Psoas muscle (tissue), 8 donors: ENCODE measurements around the gene ALDH3A1. TPM values are rescaled to one million over a fixed set of nuclear protein-coding genes. Genes with fewer than 3 reads are reported as not detected.
A peak's percentile ranks its signal among the peaks of the same experiment; 100 is the strongest.

Source experiments
- ATAC-seq, 4 donors: fragments of 200-7000 bp; cut with Tn5 transposase; one replicate each; pipeline ENCODE4 v1.9.1; 2020; ENCODE audit warnings: moderate library complexity in 3 of 4, mild to moderate bottlenecking in 2 of 4
- DNase-seq, 2 donors: peaks; one replicate each; pipeline ENCODE4 v3.0.0-alpha.2; 2020
- H3K27ac ChIP-seq: fragments of 200-600 bp; one replicate; pipeline ENCODE4 v1.8.0; 2022
- H3K27me3 ChIP-seq, 3 donors: fragments of 200-600 bp in 1 of 3; one replicate each; pipeline versions ENCODE4 v1.6.1 to v1.8.0; 2013 to 2022; ENCODE audit warnings: low read length in 2 of 3, mild to moderate bottlenecking in 2 of 3, moderate library complexity in 1 of 3; ENCODE audit not compliant: insufficient read depth in 3 of 3
- H3K36me3 ChIP-seq, 2 donors: fragments of 200-600 bp in 1 of 2; one replicate each; pipeline versions ENCODE4 v1.6.1 to v1.8.0; 2013 to 2022; ENCODE audit warnings: low read depth in 1 of 2, mild to moderate bottlenecking in 1 of 2, moderate library complexity in 1 of 2; ENCODE audit not compliant: insufficient read depth in 1 of 2
- H3K4me1 ChIP-seq: fragments of 200-600 bp; one replicate; pipeline ENCODE4 v1.8.0; 2022
- H3K4me3 ChIP-seq: fragments of 200-600 bp; one replicate; pipeline ENCODE4 v1.8.0; 2022; ENCODE audit warnings: mild to moderate bottlenecking
- H3K9me3 ChIP-seq: fragments of 200-600 bp; one replicate; pipeline ENCODE4 v1.8.0; 2022
- WGBS, 3 donors: extraction: QIAGEN DNeasy Blood & Tissue Kit; methylation state at CpG; one replicate each; pipeline versions ENCODE4 v1.1.6 to v1.1.7; 2013; 5-methylcytosine and 5-hydroxymethylcytosine counted together
- intact Hi-C, 2 donors: fragments of 100-400 bp; cut with DNase I; formaldehyde crosslinking; loops; one replicate each; pipeline versions ENCODE4 v1.11.0 to v1.14.2; 2022
- polyA plus RNA-seq, 3 donors: library from polyadenylated mRNA; stranded (reverse); fragments of 200-250 nt; gene quantifications; one replicate each; pipeline ENCODE4 v1.2.3, GENCODE V29; 2013
- total RNA-seq, 4 donors: library from RNA; stranded (reverse); fragmentation: NEBNext Ultra II Directional in 2 of 4; extraction: Animal tissue kit (Norgen Biotek cat#: 25700) in 2 of 4; gene quantifications; one replicate each; pipeline versions ENCODE4 v1.2.1 to v1.2.4, GENCODE V29; 2021 to 2023
- TF ChIP-seq, protein P1 (sequence below): fragments of 200-600 bp; IDR thresholded peaks from one replicate; pipeline ENCODE4 v1.8.0; 2022; ENCODE audit warnings: antibody characterized with exemption
- donor health status: healthy with polysubstance abuse.
- donor health status: DM: no; HTN: no; CAD: no; lungs with moderate emphysema.
- donor health status: Bipolar disorder and iron deficiency.
- donor health status: healthy.
- donor health status: DM: yes; HTN: yes; CAD: no.
- donor health status: DM: no; HTN: no; CAD: no.
- donor health status: DM: no; HTN: no; CAD: no.
- donor health status: DM: yes; HTN: yes; CAD: no.

ALDH3A1 gene
- total and polyA plus RNA-seq, 7 donors: 0.05 to 6.5 (median 0.18) TPM; not detected in 1

DNA sequence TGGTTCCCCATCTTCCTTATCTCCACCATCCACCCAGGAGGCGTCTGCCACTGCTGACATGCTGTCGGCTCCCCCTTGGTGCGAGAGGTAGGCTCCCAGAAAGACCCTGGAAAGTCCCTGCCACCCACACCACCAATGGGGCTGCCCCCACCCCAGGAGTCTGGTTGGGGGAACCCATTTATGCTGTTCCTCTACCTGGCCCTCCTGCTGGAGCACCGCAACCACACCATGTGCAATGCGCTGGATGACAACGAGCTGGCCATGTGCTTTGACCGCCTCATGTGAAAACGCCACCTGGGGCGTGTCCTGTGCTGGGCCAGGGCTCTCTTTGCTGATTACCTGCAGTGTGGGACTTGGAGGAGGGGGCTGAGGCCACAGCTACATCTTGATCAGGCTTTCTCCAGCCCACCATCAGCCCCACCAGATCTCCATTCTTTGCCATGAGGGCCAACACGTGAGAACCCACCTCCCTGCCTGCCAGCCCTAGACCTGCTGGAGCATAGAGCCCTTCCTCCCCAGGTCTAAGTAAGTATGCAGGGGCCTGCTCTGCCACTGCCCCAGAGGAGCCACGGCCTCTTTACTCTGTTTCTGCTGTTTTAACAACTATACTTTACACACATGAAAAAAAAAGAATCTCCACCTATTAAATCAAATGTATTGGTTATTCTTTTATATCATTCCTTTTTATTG is 7.9 kb upstream of the ALDH3A1 start:
- no peak overlapping the region for H3K4me3 ChIP-seq
- 89 to 96% (median 94%) methylated on average over 11 of the region's 11 CpGs for WGBS, 3 donors
- no peaks in the 10 kb centered on the region for H3K27me3 ChIP-seq
- no peaks in the 10 kb centered on the region for H3K9me3 ChIP-seq
- H3K36me3 ChIP-seq: no peaks in the 10 kb centered on the region
- TF ChIP-seq, protein P1, sequence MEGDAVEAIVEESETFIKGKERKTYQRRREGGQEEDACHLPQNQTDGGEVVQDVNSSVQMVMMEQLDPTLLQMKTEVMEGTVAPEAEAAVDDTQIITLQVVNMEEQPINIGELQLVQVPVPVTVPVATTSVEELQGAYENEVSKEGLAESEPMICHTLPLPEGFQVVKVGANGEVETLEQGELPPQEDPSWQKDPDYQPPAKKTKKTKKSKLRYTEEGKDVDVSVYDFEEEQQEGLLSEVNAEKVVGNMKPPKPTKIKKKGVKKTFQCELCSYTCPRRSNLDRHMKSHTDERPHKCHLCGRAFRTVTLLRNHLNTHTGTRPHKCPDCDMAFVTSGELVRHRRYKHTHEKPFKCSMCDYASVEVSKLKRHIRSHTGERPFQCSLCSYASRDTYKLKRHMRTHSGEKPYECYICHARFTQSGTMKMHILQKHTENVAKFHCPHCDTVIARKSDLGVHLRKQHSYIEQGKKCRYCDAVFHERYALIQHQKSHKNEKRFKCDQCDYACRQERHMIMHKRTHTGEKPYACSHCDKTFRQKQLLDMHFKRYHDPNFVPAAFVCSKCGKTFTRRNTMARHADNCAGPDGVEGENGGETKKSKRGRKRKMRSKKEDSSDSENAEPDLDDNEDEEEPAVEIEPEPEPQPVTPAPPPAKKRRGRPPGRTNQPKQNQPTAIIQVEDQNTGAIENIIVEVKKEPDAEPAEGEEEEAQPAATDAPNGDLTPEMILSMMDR: no peak
- no peak for ATAC-seq
- no peak overlapping the region for H3K27ac ChIP-seq
- H3K4me1 ChIP-seq: peaks cover 14% of the 10 kb centered on the region
- intact Hi-C loops: no loop called here
- DNase-seq: peak in 1 of 2 donors; percentile 30

DNA sequence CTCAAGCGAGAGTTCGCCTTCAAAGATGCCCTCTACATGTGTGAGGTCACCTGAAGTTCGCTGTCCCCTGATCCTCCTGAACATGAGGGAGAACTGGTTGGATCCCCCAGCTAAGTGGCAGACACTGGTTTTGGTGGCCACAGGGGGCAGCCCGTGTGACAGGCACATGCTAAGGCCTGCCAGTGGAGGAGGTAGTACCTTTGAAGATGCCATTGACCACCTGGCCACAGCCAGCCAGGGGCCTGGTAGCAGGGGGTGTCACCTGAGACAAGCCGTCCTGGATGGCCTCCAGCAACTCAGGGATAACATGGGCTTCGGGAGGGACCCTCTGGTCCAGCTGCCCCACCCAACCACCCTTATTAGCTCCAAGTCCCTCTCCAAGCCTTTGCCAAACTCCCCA is 7.3 kb upstream of the ALDH3A1 start:
- intact Hi-C loops: no loop called here
- no peaks in the 10 kb centered on the region for H3K36me3 ChIP-seq
- H3K27me3 ChIP-seq: no peaks in the 10 kb centered on the region
- 85 to 95% (median 93%) methylated on average over 6 of the region's 6 CpGs for WGBS, 3 donors
- H3K9me3 ChIP-seq: no peaks in the 10 kb centered on the region
- H3K4me1 ChIP-seq: peaks cover 14% of the 10 kb centered on the region
- no peak overlapping the region for H3K27ac ChIP-seq
- no peak overlapping the region for H3K4me3 ChIP-seq
- DNase-seq (peak in 1 of 2 donors; percentile 40), ATAC-seq (no peak)
- TF ChIP-seq, protein P1: no peak

DNA sequence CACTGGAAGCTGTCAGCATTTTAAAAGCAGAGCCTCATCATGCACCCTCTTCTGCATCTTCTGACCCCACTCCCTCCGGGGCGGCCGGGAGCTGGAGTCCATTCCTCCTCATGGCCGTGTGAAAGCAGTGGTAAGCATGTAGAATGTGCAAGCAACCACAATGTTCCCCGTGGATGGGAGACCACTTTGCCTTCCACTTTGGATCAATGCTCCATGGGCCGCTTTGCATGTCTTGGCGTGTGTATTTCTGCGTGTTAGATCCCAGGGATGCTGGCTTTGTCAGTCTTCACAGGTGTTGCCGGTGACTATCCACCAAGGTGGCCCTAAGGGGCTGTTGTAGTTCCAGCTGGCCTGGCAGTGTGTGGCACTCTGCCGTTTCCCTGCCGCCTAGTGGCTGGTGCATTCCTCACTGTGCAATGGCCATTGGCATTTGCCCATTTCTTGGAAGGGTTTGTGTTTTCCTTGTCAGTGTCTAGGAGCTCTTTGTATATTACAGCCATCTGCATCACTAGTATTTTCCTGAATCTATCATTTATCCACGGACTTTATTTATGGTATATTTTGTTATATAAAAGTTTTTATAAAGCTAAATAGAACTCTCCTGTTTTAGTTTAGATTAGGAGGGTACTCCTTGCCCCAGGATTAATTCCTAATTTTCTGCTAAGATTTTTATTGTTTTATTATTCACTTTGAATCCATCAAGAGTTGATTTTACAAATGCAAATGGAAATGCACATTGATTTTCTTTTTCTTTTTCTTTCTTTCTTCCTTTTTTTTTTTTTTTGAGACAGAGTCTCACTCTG is 5.8 kb upstream of the ALDH3A1 start:
- 29 to 47% (median 31%) methylated on average over 12 of the region's 12 CpGs for WGBS, 3 donors
- H3K27ac ChIP-seq: peak overlapping the region; percentile 92
- DNase-seq: peak; percentile 68 to 83
- peak overlapping the region; percentile 53 for H3K4me3 ChIP-seq
- H3K36me3 ChIP-seq: no peaks in the 10 kb centered on the region
- peaks cover 14% of the 10 kb centered on the region for H3K4me1 ChIP-seq
- no peaks in the 10 kb centered on the region for H3K9me3 ChIP-seq
- peak; percentile 85 to 87 (median 86) for ATAC-seq
- intact Hi-C loops: loop anchor here (2.0 to 5.0 kb wide), 4 partner anchors 72 to 217 kb away; partner anchors contain the start of gene ALDH3A2 (in 2 of the 2)
- TF ChIP-seq, protein P1: peak; percentile 66
- no peaks in the 10 kb centered on the region for H3K27me3 ChIP-seq

DNA sequence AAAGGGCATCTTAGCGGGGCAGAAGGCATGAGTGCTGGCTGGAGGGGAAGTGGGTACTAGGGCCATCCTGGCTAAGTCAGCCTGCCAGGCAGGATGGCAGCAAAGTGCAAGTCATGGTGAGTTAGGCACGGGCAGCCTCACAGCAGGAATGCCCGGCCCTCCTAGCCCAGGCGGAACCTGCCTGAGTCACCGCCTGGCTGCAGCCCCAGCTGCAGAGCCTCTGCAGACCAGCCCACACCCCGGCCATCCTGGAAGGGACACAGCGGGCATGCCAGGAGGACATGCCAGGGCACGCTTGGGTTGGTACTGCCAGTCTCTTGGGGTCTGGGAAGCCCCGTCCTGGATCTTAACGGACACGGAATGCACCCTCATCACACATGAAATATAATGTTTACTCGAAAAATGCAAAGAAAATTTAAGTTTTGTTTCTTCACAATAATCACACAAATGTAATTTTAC is 5.0 kb upstream of the ALDH3A1 start:
- 15 to 40% (median 18%) methylated on average over 11 to 12 of the region's 12 CpGs for WGBS, 3 donors
- Histone ChIP-seq H3K27me3 (no peaks in the 10 kb centered on the region), H3K9me3 (no peaks in the 10 kb centered on the region), H3K27ac (peak overlapping the region; percentile 92), H3K4me3 (peak overlapping the region; percentile 53), H3K4me1 (peaks cover 14% of the 10 kb centered on the region), H3K36me3 (no peaks in the 10 kb centered on the region)
- peak; percentile 86 to 94 for DNase-seq
- TF ChIP-seq, protein P1: no peak
- peak; percentile 96 to 98 (median 98) for ATAC-seq
- intact Hi-C loops: loop anchor here (2.0 to 5.0 kb wide), 4 partner anchors 71 to 216 kb away; partner anchors contain the start of gene ALDH3A2 (in 2 of the 2)
